NCI-H128 (cell line): Measurements from ENCODE around the gene BLOC1S6.

Experiments
- DNase-seq: peaks from one replicate; lab custom pipeline; 2025; ENCODE audit not compliant: unreplicated experiment; lab: John Stamatoyannopoulos, UW

Gene BLOC1S6

GRCh38 chr15:45587095-45587862, at the start of gene BLOC1S6:
BLOC1S6 (plus strand) TSS chr15:45587379; CDS start chr15:45587444, 65 bp downstream.
- DNase-seq, result peak; percentile 84

- DNase-seq, result no peak
Measured at GRCh38 chr15:45539680-45540079, 47.5 kb upstream of the BLOC1S6 start.

- DNase-seq, result no peak
Measured at GRCh38 chr15:45540531-45540930, 46.6 kb upstream of the BLOC1S6 start.

GRCh38 chr15:45543051-45543450, 44.1 kb upstream of the BLOC1S6 start:
- no peak for DNase-seq

GRCh38 chr15:45544266-45545023, 42.7 kb upstream of the BLOC1S6 start:
- no peak for DNase-seq

- DNase-seq, result no peak
Measured at GRCh38 chr15:45546789-45547188, 40.4 kb upstream of the BLOC1S6 start.

GRCh38 chr15:45548753-45549520, 38.2 kb upstream of the BLOC1S6 start:
- no peak for DNase-seq

- no peak for DNase-seq
Measured at GRCh38 chr15:45549541-45550220, 37.5 kb upstream of the BLOC1S6 start.

- DNase-seq, result no peak
Measured at GRCh38 chr15:45550436-45550835, 36.7 kb upstream of the BLOC1S6 start.

- no peak for DNase-seq
Measured at GRCh38 chr15:45551676-45552075, 35.5 kb upstream of the BLOC1S6 start.

GRCh38 chr15:45555934-45556608, 31.1 kb upstream of the BLOC1S6 start:
- DNase-seq, result no peak

- DNase-seq, result no peak
Measured at GRCh38 chr15:45572617-45573016, 14.6 kb upstream of the BLOC1S6 start.

- DNase-seq, result no peak
Measured at GRCh38 chr15:45573961-45574629, 13.1 kb upstream of the BLOC1S6 start.

GRCh38 chr15:45581919-45582318, 5.3 kb upstream of the BLOC1S6 start:
- DNase-seq, result no peak

GRCh38 chr15:45583731-45584639, 3.2 kb upstream of the BLOC1S6 start:
- no peak for DNase-seq

GRCh38 chr15:45585069-45585791, 1.9 kb upstream of the BLOC1S6 start:
- no peak for DNase-seq

GRCh38 chr15:45586125-45586524, 1.1 kb upstream of the BLOC1S6 start:
- DNase-seq, result no peak

- no peak for DNase-seq
Measured at GRCh38 chr15:45586601-45587094, 531 bp upstream of the BLOC1S6 start.
